ENCODE measurements around the gene B4GALNT2.
"Not testable (repeated sequence)": the region's sequence is repeated elsewhere in the genome, so short reads cannot be mapped to it uniquely, and the experiment has no call there.

B4GALNT2 gene

GRCh38 chr17:49183341-49183740, 50.8 kb downstream of the B4GALNT2 start:
- DNase-seq, result no peak

GRCh38 chr17:49183801-49184200, 51.2 kb downstream of the B4GALNT2 start:
- DNase-seq, result no peak

- not testable (repeated sequence) for DNase-seq
Observed at GRCh38 chr17:49184522-49184921, 52.0 kb downstream of the B4GALNT2 start.

- DNase-seq, result not testable (repeated sequence)
Observed at GRCh38 chr17:49185381-49185780, 52.8 kb downstream of the B4GALNT2 start.

- DNase-seq, result no peak
Observed at GRCh38 chr17:49187301-49187700, 54.7 kb downstream of the B4GALNT2 start.

GRCh38 chr17:49190932-49191331, 58.4 kb downstream of the B4GALNT2 start:
- no peak for DNase-seq

- DNase-seq, result no peak
Observed at GRCh38 chr17:49191409-49191916, 58.9 kb downstream of the B4GALNT2 start.

- DNase-seq, result peak; percentile 93 to 94
Observed at GRCh38 chr17:49191917-49192741, 59.6 kb downstream of the B4GALNT2 start.

- peak; percentile 70 to 71 for DNase-seq
Observed at GRCh38 chr17:49193513-49194296, 61.1 kb downstream of the B4GALNT2 start.

GRCh38 chr17:49194297-49194607, 61.7 kb downstream of the B4GALNT2 start:
- DNase-seq, result no peak

GRCh38 chr17:49195751-49196150, 63.2 kb downstream of the B4GALNT2 start:
- DNase-seq, result no peak

- DNase-seq, result peak; percentile 40 to 61
Observed at GRCh38 chr17:49196520-49196919, 64.0 kb downstream of the B4GALNT2 start.

- no peak for DNase-seq
Observed at GRCh38 chr17:49197346-49197998, 64.9 kb downstream of the B4GALNT2 start.

- DNase-seq, result peak; percentile 44 to 62
Observed at GRCh38 chr17:49198211-49198610, 65.6 kb downstream of the B4GALNT2 start.

- no peak for DNase-seq
Observed at GRCh38 chr17:49200423-49201083, 68.0 kb downstream of the B4GALNT2 start.

GRCh38 chr17:49201481-49201927, 68.9 kb downstream of the B4GALNT2 start:
- no peak for DNase-seq

GRCh38 chr17:49203796-49204195, 71.2 kb downstream of the B4GALNT2 start:
- DNase-seq, result no peak

- DNase-seq, result peak in 1 of 2 donors; percentile 28
Observed at GRCh38 chr17:49204516-49204915, 71.9 kb downstream of the B4GALNT2 start.

GRCh38 chr17:49209061-49209571, 76.5 kb downstream of the B4GALNT2 start:
- no peak for DNase-seq

- DNase-seq, result peak; percentile 37 to 50
Observed at GRCh38 chr17:49210158-49211029, 77.8 kb downstream of the B4GALNT2 start, which contains the start of the genes ABI3 and GNGT2. TSS of gene ABI3 (plus strand) at chr17:49210707. CDS start at chr17:49210725, 18 bp downstream. TSS of gene GNGT2 (minus strand) at chr17:49210574. CDS start at chr17:49207422, 3,152 bp downstream.

- DNase-seq, result no peak
Observed at GRCh38 chr17:49213399-49213798, 80.8 kb downstream of the B4GALNT2 start.
